Adipocyte (in vitro differentiated cells): Measurements from ENCODE around the gene HMGCLL1.

Experiments used
- DNase-seq: peaks from one replicate; pipeline ENCODE4 v3.0.0-alpha.2; 2015; ENCODE audit warnings: low read depth
- H3K27me3 ChIP-seq: replicated peaks from 2 replicates; pipeline ENCODE4 v1.7.0; 2013; ENCODE audit warnings: mild to moderate bottlenecking, low read length, moderate library complexity; ENCODE audit not compliant: control insufficient read depth, insufficient read depth
- H3K36me3 ChIP-seq: 2 replicates; pipeline ENCODE4 v1.7.0; 2013; ENCODE audit warnings: low read length, mild to moderate bottlenecking, moderate library complexity; ENCODE audit not compliant: control insufficient read depth, insufficient read depth, severe bottlenecking
- H3K4me1 ChIP-seq: 2 replicates; pipeline ENCODE4 v1.7.0; 2013; ENCODE audit warnings: mild to moderate bottlenecking, low read length, moderate library complexity; ENCODE audit not compliant: control insufficient read depth, insufficient read depth
- H3K4me3 ChIP-seq: 2 replicates; pipeline ENCODE4 v1.7.0; 2013; ENCODE audit warnings: mild to moderate bottlenecking, low read length, moderate library complexity
- H3K9ac ChIP-seq: 2 replicates; pipeline ENCODE4 v1.7.0; 2013; ENCODE audit warnings: mild to moderate bottlenecking, low read length, moderate library complexity
- H3K9me3 ChIP-seq: 2 replicates; pipeline ENCODE4 v1.7.0; 2013; ENCODE audit warnings: mild to moderate bottlenecking, low read length, moderate library complexity; ENCODE audit not compliant: control insufficient read depth

HMGCLL1 gene

DNA sequence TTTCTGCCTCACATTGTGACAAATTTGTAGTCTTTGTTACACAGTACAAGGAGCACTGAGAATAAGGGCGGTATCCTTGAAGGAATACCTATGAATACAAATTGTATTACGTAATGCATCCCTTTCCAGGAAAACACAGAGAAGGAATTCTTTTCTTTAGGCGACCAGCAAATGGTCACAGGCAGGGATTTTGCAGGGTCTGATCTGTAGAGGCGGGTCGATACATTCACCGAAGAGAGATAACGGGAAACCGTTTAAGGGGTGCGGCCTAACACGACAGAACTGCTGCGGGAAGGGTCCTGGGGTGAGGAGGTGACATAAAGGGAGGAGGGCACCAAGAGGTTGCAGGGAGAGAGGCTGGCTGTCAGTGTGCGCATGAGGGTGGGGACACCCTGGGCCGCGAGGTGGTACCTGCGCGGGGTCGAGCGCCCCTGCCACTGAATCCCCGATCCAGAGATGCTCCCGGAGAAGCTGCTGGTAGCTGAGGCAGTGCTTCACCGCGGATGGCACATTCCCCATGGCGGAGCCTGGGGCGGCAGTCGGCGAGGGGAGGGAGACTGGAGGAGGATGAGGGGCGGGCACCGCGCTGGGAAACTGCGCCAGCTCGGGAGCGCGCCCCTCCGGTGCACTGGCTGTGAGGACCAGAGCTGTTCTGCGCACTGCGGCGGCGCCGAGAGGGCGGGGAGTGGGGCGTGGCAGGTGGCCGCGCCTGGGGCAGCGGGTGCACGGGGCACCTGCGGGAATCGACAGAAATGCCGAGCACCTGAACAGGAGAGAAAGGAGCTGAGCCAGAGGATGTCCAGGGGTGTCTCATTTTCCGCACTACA lies at the start of gene HMGCLL1:
Gene HMGCLL1 (minus strand): TSS at position 656 of the 827 bp plus-strand sequence. CDS start 137 bp downstream, at position 519.
- H3K36me3 ChIP-seq = no peaks in the 10 kb centered on the region
- H3K27me3 ChIP-seq = peaks cover 5% of the 10 kb centered on the region
- H3K9me3 ChIP-seq = peaks cover 2% of the 10 kb centered on the region
- no peaks in the 10 kb centered on the region for H3K4me1 ChIP-seq
- peak within 1 kb of the TSS; percentile 77 for H3K4me3 ChIP-seq
- DNase-seq = peak; percentile 25
- no peak within 1 kb of the TSS for H3K9ac ChIP-seq

DNA sequence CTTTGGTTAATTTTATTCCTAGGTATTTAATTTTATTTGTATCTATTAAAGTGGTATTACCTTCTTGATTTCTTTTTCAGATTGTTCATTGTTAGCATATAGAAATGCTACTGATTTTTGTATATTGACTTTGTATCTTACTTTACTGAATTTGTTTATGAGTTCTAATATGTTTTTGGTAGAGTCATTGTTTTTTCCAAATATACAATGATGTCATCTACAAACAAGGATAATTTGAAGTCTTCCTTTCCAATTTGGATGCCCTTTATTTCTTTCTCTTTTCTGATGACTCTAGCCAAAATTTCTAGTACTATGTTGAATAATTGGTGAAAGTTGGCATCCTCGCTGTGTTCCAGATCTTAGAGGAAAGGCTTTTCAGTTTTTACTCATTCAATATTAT lies 43.0 kb upstream of the HMGCLL1 start:
- DNase-seq = no peak
- Histone ChIP-seq H3K27me3 (no peaks in the 10 kb centered on the region), H3K4me1 (no peaks in the 10 kb centered on the region), H3K9me3 (peaks cover 4% of the 10 kb centered on the region), H3K4me3 (no peak overlapping the region), H3K9ac (no peak overlapping the region), H3K36me3 (no peaks in the 10 kb centered on the region)

DNA sequence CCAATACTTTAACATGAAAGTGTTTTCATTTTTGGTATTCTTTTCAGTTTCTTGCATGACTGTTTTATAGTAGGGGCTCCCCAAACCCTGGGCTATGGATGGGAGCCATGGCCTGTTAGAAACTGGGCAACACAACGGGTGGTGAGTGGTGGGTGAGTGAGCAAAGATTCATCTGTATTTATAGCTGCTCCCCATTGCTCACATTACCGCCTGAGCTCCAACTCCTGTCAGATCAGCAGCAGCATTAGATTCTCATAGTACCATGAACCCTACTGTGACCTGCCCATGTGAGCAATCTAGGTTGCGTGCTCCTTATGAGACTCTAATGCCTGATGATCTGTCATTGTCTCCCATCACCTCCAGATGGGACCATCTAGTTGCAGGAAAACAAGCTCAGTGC lies 42.3 kb upstream of the HMGCLL1 start:
- Histone ChIP-seq H3K9ac (no peak overlapping the region), H3K4me1 (no peaks in the 10 kb centered on the region), H3K4me3 (no peak overlapping the region), H3K27me3 (no peaks in the 10 kb centered on the region), H3K9me3 (peaks cover 4% of the 10 kb centered on the region), H3K36me3 (no peaks in the 10 kb centered on the region)
- no peak for DNase-seq

DNA sequence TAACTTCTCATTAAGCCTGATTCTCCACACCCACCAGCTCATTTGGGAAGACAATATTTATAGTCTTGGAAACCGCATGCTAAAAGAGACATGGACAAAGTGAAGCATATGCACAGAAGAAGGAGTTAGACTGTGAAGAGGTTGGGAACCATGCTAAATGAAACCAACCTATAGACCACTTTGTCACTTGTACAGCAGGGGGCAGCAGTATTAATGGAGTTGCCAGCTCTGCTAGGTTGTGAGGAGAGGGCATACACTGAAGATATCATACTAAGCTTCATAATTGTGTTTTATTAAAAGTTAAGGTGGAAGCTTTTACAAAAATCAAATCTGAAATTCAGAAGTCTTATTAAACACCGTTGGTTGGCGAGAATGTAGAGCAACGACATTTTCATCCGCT lies 38.3 kb upstream of the HMGCLL1 start:
- H3K27me3 ChIP-seq = no peaks in the 10 kb centered on the region
- DNase-seq = peak; percentile 67

DNA sequence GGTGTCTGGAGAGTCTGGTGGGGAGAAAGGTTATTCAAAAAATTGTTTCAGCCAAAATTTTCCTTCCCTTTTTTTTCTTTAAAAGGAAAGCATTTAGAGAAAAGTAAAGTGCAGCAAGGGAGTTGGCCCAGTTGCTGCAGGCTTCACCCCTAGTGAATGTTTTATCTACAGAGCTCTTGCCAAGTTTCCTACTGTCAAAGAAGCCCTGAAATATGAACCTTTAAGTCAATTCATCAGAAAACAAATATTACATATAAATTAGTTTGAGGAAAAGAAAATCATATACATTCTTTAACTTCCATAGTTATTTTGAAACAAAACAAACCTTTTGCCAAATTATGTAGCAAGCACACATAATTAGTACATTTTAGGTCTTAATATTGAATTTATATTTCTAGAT lies 25.0 kb upstream of the HMGCLL1 start:
- Histone ChIP-seq H3K9me3 (no peaks in the 10 kb centered on the region), H3K36me3 (no peaks in the 10 kb centered on the region), H3K4me3 (no peak overlapping the region), H3K4me1 (no peaks in the 10 kb centered on the region), H3K27me3 (no peaks in the 10 kb centered on the region), H3K9ac (no peak overlapping the region)
- DNase-seq = peak; percentile 50

More for the DNA sequence above, 38.3 kb upstream of the HMGCLL1 start:
- Histone ChIP-seq H3K4me1 (no peaks in the 10 kb centered on the region), H3K9ac (no peak overlapping the region), H3K4me3 (no peak overlapping the region), H3K36me3 (no peaks in the 10 kb centered on the region), H3K9me3 (peaks cover 9% of the 10 kb centered on the region)

DNA sequence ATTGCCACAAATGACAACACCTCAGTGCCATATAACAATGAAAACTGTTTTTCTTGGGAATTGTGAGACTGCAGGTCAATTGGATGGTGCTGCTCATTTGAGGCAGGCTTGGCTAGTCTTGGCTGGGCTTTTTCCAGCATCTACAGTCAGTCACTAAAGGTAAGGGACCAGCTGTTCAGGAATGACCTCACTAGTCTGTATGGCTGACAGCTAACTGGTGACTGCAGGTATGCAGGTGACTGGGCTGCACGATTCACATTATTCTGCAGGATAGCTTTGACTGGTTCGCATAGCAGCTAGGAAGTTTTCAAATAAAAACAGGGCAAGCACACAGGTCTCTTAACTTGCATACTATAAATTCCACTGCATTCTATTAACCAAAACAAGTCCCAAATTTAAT lies 22.1 kb upstream of the HMGCLL1 start:
- no peak for DNase-seq

DNA sequence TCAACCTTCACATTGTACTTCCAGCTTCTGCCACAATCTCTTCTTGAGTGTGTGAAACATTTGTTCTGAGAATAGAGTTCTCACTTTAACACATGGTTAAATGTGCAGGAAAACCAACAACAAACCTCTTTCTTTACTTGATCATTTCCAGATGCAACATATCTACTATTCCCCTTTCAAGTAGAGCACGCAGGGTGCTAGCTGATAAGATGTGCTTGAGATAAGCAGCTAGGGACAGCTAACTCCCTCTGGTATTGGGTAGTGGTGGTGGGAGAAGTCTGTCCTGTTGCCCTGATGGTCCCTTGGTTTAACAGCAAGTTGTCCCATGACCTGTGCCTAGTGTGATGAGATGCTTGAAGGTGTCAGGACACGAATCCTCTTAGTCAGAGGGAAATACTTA lies 15.4 kb upstream of the HMGCLL1 start:
- no peaks in the 10 kb centered on the region for H3K27me3 ChIP-seq
- H3K4me3 ChIP-seq = no peak overlapping the region
- H3K4me1 ChIP-seq = no peaks in the 10 kb centered on the region
- H3K9me3 ChIP-seq = no peaks in the 10 kb centered on the region
- H3K9ac ChIP-seq = no peak overlapping the region
- no peaks in the 10 kb centered on the region for H3K36me3 ChIP-seq
- DNase-seq = no peak

More for the DNA sequence above, 22.1 kb upstream of the HMGCLL1 start:
- Histone ChIP-seq H3K36me3 (no peaks in the 10 kb centered on the region), H3K27me3 (no peaks in the 10 kb centered on the region), H3K9me3 (no peaks in the 10 kb centered on the region), H3K4me1 (no peaks in the 10 kb centered on the region), H3K9ac (no peak overlapping the region), H3K4me3 (no peak overlapping the region)

DNA sequence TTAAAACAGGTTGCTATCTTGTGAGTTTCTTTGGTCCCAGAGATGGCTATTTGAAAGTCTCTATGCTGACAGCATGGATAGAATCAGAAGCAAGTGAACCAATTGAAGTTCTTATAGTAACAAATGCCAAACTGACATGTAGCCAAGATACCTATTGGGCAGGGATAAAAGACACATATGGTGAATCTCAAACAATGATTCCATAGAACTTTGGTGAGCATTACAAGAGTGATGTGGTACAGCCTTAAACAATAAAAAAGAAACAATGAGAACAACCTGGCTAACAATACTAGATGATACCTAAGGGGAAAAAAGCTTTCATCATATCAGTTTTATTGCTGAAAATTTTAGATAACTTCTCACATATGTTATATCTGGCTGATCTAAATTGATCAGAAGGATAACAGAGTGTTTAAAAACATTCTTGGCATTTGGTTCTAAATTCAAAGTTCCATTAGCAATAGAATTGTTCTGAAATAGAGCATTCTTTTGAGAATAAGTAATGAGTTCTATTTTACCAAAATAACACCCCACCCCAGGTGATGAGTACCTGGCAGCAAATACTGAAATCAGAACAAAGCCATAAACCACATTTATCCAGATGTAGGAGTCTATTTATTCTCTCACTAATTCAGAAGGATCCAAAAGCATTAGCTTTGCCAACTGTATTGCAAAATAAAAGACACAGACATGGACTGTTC lies 5.8 kb upstream of the HMGCLL1 start:
- DNase-seq = peak; percentile 10
- no peak overlapping the region for H3K9ac ChIP-seq
- no peaks in the 10 kb centered on the region for H3K36me3 ChIP-seq
- H3K4me3 ChIP-seq = peak overlapping the region; percentile 32
- no peaks in the 10 kb centered on the region for H3K9me3 ChIP-seq
- no peaks in the 10 kb centered on the region for H3K27me3 ChIP-seq
- H3K4me1 ChIP-seq = no peaks in the 10 kb centered on the region

DNA sequence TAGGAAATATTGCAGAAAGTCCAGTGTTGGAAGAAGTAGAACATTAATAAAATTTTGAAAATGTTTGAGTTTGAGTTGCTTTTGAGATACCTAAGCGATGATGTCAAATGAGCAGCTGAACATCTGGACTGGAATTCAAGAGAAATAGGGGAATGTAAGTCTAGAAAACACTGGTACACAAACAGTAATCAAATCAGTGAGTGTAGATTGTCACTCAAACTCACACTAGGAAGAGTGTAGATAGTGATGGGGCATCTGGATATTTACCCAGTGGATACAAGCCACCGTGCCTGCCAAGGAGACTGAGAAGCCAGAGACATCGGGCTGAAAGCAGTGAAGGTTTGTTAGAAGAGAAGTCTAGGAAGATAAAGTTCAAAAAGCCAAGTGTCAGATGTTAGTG lies 2.2 kb downstream of the HMGCLL1 start:
- no peak for DNase-seq
- H3K27me3 ChIP-seq = peaks cover 5% of the 10 kb centered on the region
- H3K36me3 ChIP-seq = no peaks in the 10 kb centered on the region
- H3K4me1 ChIP-seq = no peaks in the 10 kb centered on the region
- peaks cover 12% of the 10 kb centered on the region for H3K9me3 ChIP-seq
- no peak overlapping the region for H3K9ac ChIP-seq
- H3K4me3 ChIP-seq = no peak overlapping the region

DNA sequence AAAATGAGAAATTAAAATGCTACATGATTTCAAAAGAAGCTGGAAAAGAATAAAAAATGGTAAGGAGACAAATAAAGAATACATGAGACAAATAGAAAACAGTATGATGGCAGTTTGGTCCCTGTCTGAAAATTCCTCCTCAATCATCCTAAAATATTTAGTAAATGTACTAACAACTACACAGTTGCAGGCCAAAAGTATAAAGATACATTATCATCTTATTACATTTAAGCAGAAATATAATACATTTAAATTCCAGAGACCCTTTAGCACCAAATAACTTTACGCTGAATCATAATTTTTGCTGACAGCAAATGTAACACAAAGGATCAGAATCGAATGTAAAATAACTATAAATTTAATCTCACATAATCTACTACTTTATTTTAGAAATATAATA lies 4.4 kb downstream of the HMGCLL1 start:
- no peaks in the 10 kb centered on the region for H3K36me3 ChIP-seq
- H3K9me3 ChIP-seq = peaks cover 12% of the 10 kb centered on the region
- no peaks in the 10 kb centered on the region for H3K4me1 ChIP-seq
- no peak overlapping the region for H3K9ac ChIP-seq
- no peak for DNase-seq
- H3K4me3 ChIP-seq = no peak overlapping the region
- peaks cover 5% of the 10 kb centered on the region for H3K27me3 ChIP-seq

DNA sequence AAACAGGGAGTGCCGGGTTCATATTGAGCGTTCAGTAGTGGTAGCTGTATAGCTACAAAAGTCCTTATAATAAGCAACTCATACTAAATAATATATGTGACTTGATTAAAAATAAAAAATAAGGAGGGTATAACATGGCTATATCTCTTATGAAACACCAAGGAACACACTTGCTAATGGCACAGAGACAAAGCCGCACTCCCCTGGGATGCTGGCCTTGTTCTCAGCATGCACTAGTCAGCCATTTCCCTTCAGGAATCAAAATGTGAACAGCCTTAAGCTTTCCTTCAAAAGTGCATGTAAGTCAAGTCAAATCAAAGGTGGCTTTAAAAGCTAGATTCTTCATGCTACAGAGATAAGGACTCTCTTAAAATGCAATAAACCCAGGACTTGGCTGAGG lies 9.4 kb downstream of the HMGCLL1 start:
- Histone ChIP-seq H3K36me3 (no peaks in the 10 kb centered on the region), H3K9me3 (peaks cover 12% of the 10 kb centered on the region), H3K27me3 (no peaks in the 10 kb centered on the region), H3K9ac (no peak overlapping the region), H3K4me3 (no peak overlapping the region), H3K4me1 (no peaks in the 10 kb centered on the region)
- DNase-seq = no peak
